MM.1S (cell line): Measurements from ENCODE around the gene SYT1.

Experiments
- DNase-seq: peaks from one replicate; pipeline ENCODE4 v3.0.0-alpha.2; 2015
- H2AFZ ChIP-seq: fragments of 300-600 bp; sonication (generic); 2 replicates; pipeline ENCODE4 v1.6.0; 2016; ENCODE audit warnings: antibody characterized with exemption, low read length
- H3F3A ChIP-seq: fragments of 300-600 bp; sonication (generic); 2 replicates; pipeline ENCODE4 v1.6.1; 2016; ENCODE audit warnings: mild to moderate bottlenecking, antibody characterized with exemption, low read length, moderate library complexity, mixed read lengths; ENCODE audit not compliant: insufficient read depth
- H3K27ac ChIP-seq: fragments of 300-600 bp; sonication (generic); 2 replicates; pipeline ENCODE4 v1.5.1; 2016; ENCODE audit warnings: mild to moderate bottlenecking, low read length
- H3K27me3 ChIP-seq: fragments of 300-600 bp; sonication (generic); replicated peaks from 2 replicates; pipeline ENCODE4 v1.6.0; 2016; ENCODE audit warnings: low read length; ENCODE audit not compliant: insufficient read depth
- H3K36me3 ChIP-seq: fragments of 300-600 bp; sonication (generic); replicated peaks from 2 replicates; pipeline ENCODE4 v1.6.1; 2016; ENCODE audit warnings: mild to moderate bottlenecking, low read length, mixed read lengths; ENCODE audit not compliant: insufficient read depth
- H3K4me1 ChIP-seq: fragments of 300-600 bp; sonication (generic); 2 replicates; pipeline ENCODE4 v1.6.1; 2016; ENCODE audit warnings: low read length, mixed read lengths
- H3K4me2 ChIP-seq: fragments of 300-600 bp; sonication (generic); 2 replicates; pipeline ENCODE4 v1.6.0; 2016; ENCODE audit warnings: low read depth, low read length
- H3K4me3 ChIP-seq: fragments of 300-600 bp; sonication (generic); 2 replicates; pipeline ENCODE4 v1.5.1; 2016; ENCODE audit warnings: low read length, mixed read lengths
- H3K79me2 ChIP-seq: fragments of 300-600 bp; sonication (generic); 2 replicates; pipeline ENCODE4 v1.6.1; 2016; ENCODE audit warnings: mixed run types, low read length, mixed read lengths
- H3K9ac ChIP-seq: fragments of 300-600 bp; sonication (generic); 2 replicates; pipeline ENCODE4 v1.6.1; 2016; ENCODE audit warnings: low read length, mixed read lengths
- H3K9me2 ChIP-seq: fragments of 300-600 bp; sonication (generic); replicated peaks from 2 replicates; pipeline ENCODE4 v1.6.1; 2016; ENCODE audit warnings: mild to moderate bottlenecking, low read length, mixed read lengths; ENCODE audit not compliant: insufficient read depth
- H3K9me3 ChIP-seq: fragments of 300-600 bp; sonication (generic); replicated peaks from 2 replicates; pipeline ENCODE4 v1.6.1; 2016; ENCODE audit warnings: mild to moderate bottlenecking, low read length, mixed read lengths; ENCODE audit not compliant: insufficient read depth
- H4K20me1 ChIP-seq: fragments of 300-600 bp; sonication (generic); 2 replicates; pipeline ENCODE4 v1.6.1; 2016; ENCODE audit warnings: mild to moderate bottlenecking, low read length, moderate library complexity, mixed read lengths; ENCODE audit not compliant: insufficient read depth
- EZH2 ChIP-seq: fragments of 300-600 bp; sonication (generic); optimal IDR thresholded peaks from 2 replicates; pipeline ENCODE3; 2017; ENCODE audit warnings: low read depth, mild to moderate bottlenecking, antibody characterized with exemption, low read length, mixed read lengths
- EZH2phosphoT487 ChIP-seq: fragments of 300-600 bp; sonication (generic); IDR thresholded peaks from 2 replicates; pipeline ENCODE4 v1.6.1; 2018; ENCODE audit warnings: antibody characterized with exemption, low read length
- TF ChIP-seq, protein P1 (sequence below): fragments of 300-600 bp; sonication (generic); IDR thresholded peaks from 2 replicates; pipeline ENCODE4 v1.5.1; 2016; ENCODE audit warnings: antibody characterized with exemption, low read length, mixed read lengths

The SYT1 gene

DNA sequence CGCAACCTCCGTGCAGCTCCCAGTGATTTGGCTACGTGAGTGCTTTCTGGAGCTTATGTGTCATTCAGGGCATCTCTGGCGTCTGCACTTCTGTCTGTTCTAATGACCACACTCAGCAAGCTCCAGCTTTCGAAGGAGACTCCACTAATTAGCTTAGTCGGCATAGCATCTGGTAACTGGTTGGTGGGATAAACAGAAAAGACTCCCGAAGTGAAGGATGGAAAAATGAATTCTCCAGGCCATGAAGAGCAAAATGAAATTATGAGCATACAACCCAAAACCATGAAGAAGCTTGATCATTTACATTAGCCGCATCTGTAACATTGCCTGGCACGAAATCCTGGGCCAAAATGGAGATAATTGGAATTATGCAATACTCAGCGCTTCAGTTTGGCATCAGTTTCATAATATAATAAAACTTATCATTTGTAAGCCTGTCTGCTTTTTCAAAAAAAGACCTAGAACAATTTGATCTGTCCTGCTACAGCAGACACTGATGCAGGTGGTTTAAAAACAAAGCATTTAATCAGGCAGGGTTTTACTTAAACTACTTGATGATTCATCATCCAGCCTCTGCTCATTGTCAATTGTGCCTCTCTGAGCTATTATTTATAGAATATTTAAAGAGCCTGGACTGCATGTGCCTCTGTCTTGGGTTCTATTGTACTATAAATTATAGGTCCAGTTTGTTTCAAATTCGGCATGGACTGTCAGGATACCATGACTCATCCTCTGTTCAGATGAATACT, 87.4 kb downstream of the SYT1 start:
- Histone ChIP-seq H3K4me1 (no peaks in the 10 kb centered on the region), H4K20me1 (no peaks in the 10 kb centered on the region), H3K9me3 (no peaks in the 10 kb centered on the region), H3K27me3 (no peaks in the 10 kb centered on the region), H3K4me3 (no peak overlapping the region), H3K36me3 (no peaks in the 10 kb centered on the region), H3K79me2 (no peaks in the 10 kb centered on the region), H3K9me2 (no peaks in the 10 kb centered on the region), H3F3A (no peaks in the 10 kb centered on the region), H3K4me2 (no peak overlapping the region), H3K9ac (no peak overlapping the region), H3K27ac (no peak overlapping the region), H2AFZ (no peak overlapping the region)
- TF ChIP-seq EZH2 (no peak), EZH2phosphoT487 (no peak)
- TF ChIP-seq, protein P1, sequence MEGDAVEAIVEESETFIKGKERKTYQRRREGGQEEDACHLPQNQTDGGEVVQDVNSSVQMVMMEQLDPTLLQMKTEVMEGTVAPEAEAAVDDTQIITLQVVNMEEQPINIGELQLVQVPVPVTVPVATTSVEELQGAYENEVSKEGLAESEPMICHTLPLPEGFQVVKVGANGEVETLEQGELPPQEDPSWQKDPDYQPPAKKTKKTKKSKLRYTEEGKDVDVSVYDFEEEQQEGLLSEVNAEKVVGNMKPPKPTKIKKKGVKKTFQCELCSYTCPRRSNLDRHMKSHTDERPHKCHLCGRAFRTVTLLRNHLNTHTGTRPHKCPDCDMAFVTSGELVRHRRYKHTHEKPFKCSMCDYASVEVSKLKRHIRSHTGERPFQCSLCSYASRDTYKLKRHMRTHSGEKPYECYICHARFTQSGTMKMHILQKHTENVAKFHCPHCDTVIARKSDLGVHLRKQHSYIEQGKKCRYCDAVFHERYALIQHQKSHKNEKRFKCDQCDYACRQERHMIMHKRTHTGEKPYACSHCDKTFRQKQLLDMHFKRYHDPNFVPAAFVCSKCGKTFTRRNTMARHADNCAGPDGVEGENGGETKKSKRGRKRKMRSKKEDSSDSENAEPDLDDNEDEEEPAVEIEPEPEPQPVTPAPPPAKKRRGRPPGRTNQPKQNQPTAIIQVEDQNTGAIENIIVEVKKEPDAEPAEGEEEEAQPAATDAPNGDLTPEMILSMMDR = no peak
- DNase-seq = no peak

DNA sequence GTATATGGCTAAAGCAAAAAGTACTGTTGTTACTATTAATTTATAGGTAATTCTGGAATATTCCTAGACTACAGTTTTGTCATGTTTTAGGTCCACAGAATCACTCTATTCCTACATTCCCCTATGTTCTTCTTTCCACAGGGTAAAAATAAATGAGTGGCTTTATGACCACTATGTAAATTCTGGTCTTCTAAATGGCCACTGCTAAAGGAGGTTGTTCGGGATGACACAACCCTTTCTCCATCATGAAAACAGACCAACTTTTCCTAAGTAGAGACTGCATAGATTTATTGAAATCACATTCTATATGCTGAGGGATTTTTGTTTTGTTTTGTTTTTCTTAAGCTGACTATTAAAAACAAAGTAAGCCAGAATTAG, 88.0 kb downstream of the SYT1 start:
- no peaks in the 10 kb centered on the region for H4K20me1 ChIP-seq
- H3K4me1 ChIP-seq = no peaks in the 10 kb centered on the region
- no peaks in the 10 kb centered on the region for H3K79me2 ChIP-seq
- H3F3A ChIP-seq = no peaks in the 10 kb centered on the region
- no peak overlapping the region for H2AFZ ChIP-seq
- TF ChIP-seq, protein P1 = no peak
- TF ChIP-seq EZH2phosphoT487 (no peak), EZH2 (no peak)
- no peaks in the 10 kb centered on the region for H3K9me3 ChIP-seq
- no peak overlapping the region for H3K9ac ChIP-seq
- H3K27ac ChIP-seq = no peak overlapping the region
- H3K4me2 ChIP-seq = no peak overlapping the region
- no peaks in the 10 kb centered on the region for H3K9me2 ChIP-seq
- no peak for DNase-seq
- H3K4me3 ChIP-seq = no peak overlapping the region
- H3K36me3 ChIP-seq = no peaks in the 10 kb centered on the region
- H3K27me3 ChIP-seq = no peaks in the 10 kb centered on the region

DNA sequence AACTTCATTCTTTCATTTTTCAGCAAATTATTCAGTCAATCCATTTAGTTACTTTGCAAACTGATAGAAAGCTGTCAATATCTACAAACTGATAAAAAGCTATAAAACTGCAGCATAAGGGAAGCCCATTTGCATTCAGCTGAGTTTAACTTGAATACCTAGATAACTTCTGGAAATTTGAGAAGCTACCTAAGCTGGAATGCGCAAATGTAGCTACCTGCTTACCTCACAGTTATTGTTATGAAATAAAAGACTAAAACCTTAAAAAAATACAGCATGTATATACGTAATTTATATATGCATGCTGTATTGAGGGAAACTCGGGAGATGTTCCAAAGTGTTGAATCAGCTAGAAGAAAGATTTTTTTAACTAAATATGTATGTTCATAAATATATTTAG, 94.4 kb downstream of the SYT1 start:
- no peak for TF ChIP-seq EZH2
- TF ChIP-seq, protein P1 = no peak
- TF ChIP-seq EZH2phosphoT487 = no peak

More for the DNA sequence above, 94.4 kb downstream of the SYT1 start:
- H3K9ac ChIP-seq = no peak overlapping the region
- no peaks in the 10 kb centered on the region for H3K9me3 ChIP-seq
- H3K36me3 ChIP-seq = no peaks in the 10 kb centered on the region
- H3K4me2 ChIP-seq = no peak overlapping the region
- no peak for DNase-seq
- H3K4me3 ChIP-seq = no peak overlapping the region
- no peaks in the 10 kb centered on the region for H3K27me3 ChIP-seq
- no peaks in the 10 kb centered on the region for H4K20me1 ChIP-seq
- no peaks in the 10 kb centered on the region for H3K4me1 ChIP-seq
- no peaks in the 10 kb centered on the region for H3K79me2 ChIP-seq
- no peak overlapping the region for H3K27ac ChIP-seq
- no peaks in the 10 kb centered on the region for H3F3A ChIP-seq
- no peak overlapping the region for H2AFZ ChIP-seq
- H3K9me2 ChIP-seq = no peaks in the 10 kb centered on the region
